Loucy (cell line): ENCODE results near the gene PVALEF.

Source experiments
- H2AFZ ChIP-seq: fragments of 200-600 bp; sonication (generic); 2 replicates; pipeline ENCODE4 v1.6.0; 2016; ENCODE audit warnings: antibody characterized with exemption, mild to moderate bottlenecking, low read length, moderate library complexity
- H3F3A ChIP-seq: fragments of 200-600 bp; 2 replicates; pipeline ENCODE4 v1.6.0; 2016; ENCODE audit warnings: antibody characterized with exemption, low read depth, mild to moderate bottlenecking
- H3K27me3 ChIP-seq: fragments of 200-600 bp; sonication (generic); 2 replicates; pipeline ENCODE4 v1.6.1; 2014; ENCODE audit warnings: low read length, mild to moderate bottlenecking; ENCODE audit not compliant: insufficient read depth, poor library complexity, severe bottlenecking
- H3K36me3 ChIP-seq: fragments of 200-600 bp; sonication (generic); 2 replicates; pipeline ENCODE4 v1.6.1; 2016; ENCODE audit warnings: low read length; ENCODE audit not compliant: insufficient read depth
- H3K4me1 ChIP-seq: fragments of 200-600 bp; sonication (generic); 2 replicates; pipeline ENCODE4 v1.5.1; 2014; ENCODE audit warnings: low read length, mild to moderate bottlenecking; ENCODE audit not compliant: insufficient read depth, poor library complexity, severe bottlenecking
- H3K4me2 ChIP-seq: fragments of 200-600 bp; sonication (generic); 2 replicates; pipeline ENCODE4 v1.6.0; 2014; ENCODE audit warnings: antibody characterized with exemption, low read length, low read depth, mild to moderate bottlenecking; ENCODE audit not compliant: poor library complexity, severe bottlenecking
- H3K4me3 ChIP-seq: fragments of 200-600 bp; sonication (generic); 2 replicates; pipeline ENCODE4 v1.5.1; 2014; ENCODE audit warnings: low read length, mild to moderate bottlenecking, mixed read lengths; ENCODE audit not compliant: poor library complexity, severe bottlenecking
- H3K79me2 ChIP-seq: fragments of 200-600 bp; sonication (generic); 2 replicates; pipeline ENCODE4 v1.6.1; 2014; ENCODE audit warnings: low read length; ENCODE audit not compliant: insufficient read depth
- H3K9ac ChIP-seq: fragments of 200-600 bp; sonication (generic); 2 replicates; pipeline ENCODE4 v1.6.0; 2014; ENCODE audit warnings: mild to moderate bottlenecking, low read depth, low read length, moderate library complexity; ENCODE audit not compliant: poor library complexity, severe bottlenecking
- H3K9me2 ChIP-seq: fragments of 200-600 bp; sonication (generic); replicated peaks from 2 replicates; pipeline ENCODE4 v1.6.1; 2016; ENCODE audit warnings: low read depth, low read length, mixed read lengths
- H3K9me3 ChIP-seq: fragments of 200-600 bp; sonication (generic); 2 replicates; pipeline ENCODE4 v1.6.1; 2014; ENCODE audit warnings: mild to moderate bottlenecking, antibody characterized with exemption, low read length, low read depth; ENCODE audit not compliant: insufficient read depth
- H4K20me1 ChIP-seq: fragments of 200-600 bp; sonication (generic); 2 replicates; pipeline ENCODE4 v1.6.0; 2014; ENCODE audit warnings: antibody characterized with exemption, low read length, mild to moderate bottlenecking; ENCODE audit not compliant: insufficient read depth, poor library complexity, severe bottlenecking
- EZH2phosphoT487 ChIP-seq: fragments of 200-600 bp; IDR thresholded peaks from 2 replicates; pipeline ENCODE4 v1.6.1; 2018; ENCODE audit warnings: antibody characterized with exemption, mild to moderate bottlenecking, moderate library complexity, borderline replicate concordance
- TF ChIP-seq, protein P1 (sequence below): fragments of 200-600 bp; sonication (generic); conservative IDR thresholded peaks from 2 replicates; pipeline ENCODE4 v1.5.1; 2014; ENCODE audit warnings: mild to moderate bottlenecking, antibody characterized with exemption, low read length

The PVALEF gene

GRCh38 chr17:81186203-81186602 is 20.9 kb downstream of the PVALEF start:
- Histone ChIP-seq H2AFZ (no peak overlapping the region), H3K79me2 (no peaks in the 10 kb centered on the region), H3K4me1 (no peaks in the 10 kb centered on the region), H3K27me3 (no peaks in the 10 kb centered on the region), H3K9ac (no peak overlapping the region), H3K4me3 (no peak overlapping the region), H3K9me3 (no peaks in the 10 kb centered on the region), H3K4me2 (no peak overlapping the region), H4K20me1 (no peaks in the 10 kb centered on the region), H3K9me2 (no peaks in the 10 kb centered on the region), H3K36me3 (no peaks in the 10 kb centered on the region; the same call in 1 of the 2 replicates), H3F3A (no peaks in the 10 kb centered on the region)
- TF ChIP-seq, protein P1, sequence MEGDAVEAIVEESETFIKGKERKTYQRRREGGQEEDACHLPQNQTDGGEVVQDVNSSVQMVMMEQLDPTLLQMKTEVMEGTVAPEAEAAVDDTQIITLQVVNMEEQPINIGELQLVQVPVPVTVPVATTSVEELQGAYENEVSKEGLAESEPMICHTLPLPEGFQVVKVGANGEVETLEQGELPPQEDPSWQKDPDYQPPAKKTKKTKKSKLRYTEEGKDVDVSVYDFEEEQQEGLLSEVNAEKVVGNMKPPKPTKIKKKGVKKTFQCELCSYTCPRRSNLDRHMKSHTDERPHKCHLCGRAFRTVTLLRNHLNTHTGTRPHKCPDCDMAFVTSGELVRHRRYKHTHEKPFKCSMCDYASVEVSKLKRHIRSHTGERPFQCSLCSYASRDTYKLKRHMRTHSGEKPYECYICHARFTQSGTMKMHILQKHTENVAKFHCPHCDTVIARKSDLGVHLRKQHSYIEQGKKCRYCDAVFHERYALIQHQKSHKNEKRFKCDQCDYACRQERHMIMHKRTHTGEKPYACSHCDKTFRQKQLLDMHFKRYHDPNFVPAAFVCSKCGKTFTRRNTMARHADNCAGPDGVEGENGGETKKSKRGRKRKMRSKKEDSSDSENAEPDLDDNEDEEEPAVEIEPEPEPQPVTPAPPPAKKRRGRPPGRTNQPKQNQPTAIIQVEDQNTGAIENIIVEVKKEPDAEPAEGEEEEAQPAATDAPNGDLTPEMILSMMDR = no peak
- TF ChIP-seq EZH2phosphoT487 = no peak

GRCh38 chr17:81187120-81187519 is 21.8 kb downstream of the PVALEF start:
- no peaks in the 10 kb centered on the region for H3K79me2 ChIP-seq
- TF ChIP-seq, protein P1 = no peak
- TF ChIP-seq EZH2phosphoT487 = no peak
- H3K9me3 ChIP-seq = no peaks in the 10 kb centered on the region
- H3K4me1 ChIP-seq = no peaks in the 10 kb centered on the region
- no peak overlapping the region for H3K4me3 ChIP-seq
- no peaks in the 10 kb centered on the region for H3K9me2 ChIP-seq
- peaks cover 7% of the 10 kb centered on the region; the same call in 1 of the 2 replicates for H3K36me3 ChIP-seq
- H3K9ac ChIP-seq = no peak overlapping the region
- no peaks in the 10 kb centered on the region for H4K20me1 ChIP-seq
- no peak overlapping the region for H2AFZ ChIP-seq
- H3F3A ChIP-seq = no peaks in the 10 kb centered on the region
- no peaks in the 10 kb centered on the region for H3K27me3 ChIP-seq
- H3K4me2 ChIP-seq = no peak overlapping the region

- Histone ChIP-seq H3K36me3 (peaks cover 7% of the 10 kb centered on the region; the same call in 1 of the 2 replicates), H3K4me2 (no peak overlapping the region), H3K9me2 (no peaks in the 10 kb centered on the region), H4K20me1 (no peaks in the 10 kb centered on the region), H3K4me1 (no peaks in the 10 kb centered on the region), H3K27me3 (no peaks in the 10 kb centered on the region), H2AFZ (no peak overlapping the region), H3F3A (no peaks in the 10 kb centered on the region), H3K79me2 (no peaks in the 10 kb centered on the region), H3K4me3 (no peak overlapping the region), H3K9me3 (no peaks in the 10 kb centered on the region), H3K9ac (no peak overlapping the region)
- no peak for TF ChIP-seq EZH2phosphoT487
- TF ChIP-seq, protein P1 = no peak
These were observed 22.5 kb downstream of the PVALEF start for GRCh38 chr17:81187586-81188490.
